ENCODE measurements around the gene RPRD2. TPM values are rescaled to one million over a fixed set of nuclear protein-coding genes. Genes with fewer than 3 reads are reported as not detected.
A peak's percentile ranks its signal among the peaks of the same experiment; 100 is the strongest.

Gene RPRD2
- total RNA-seq, 6 donors from 2014 or later, result 14.6 to 29.8 (median 26.3) TPM

DNA sequence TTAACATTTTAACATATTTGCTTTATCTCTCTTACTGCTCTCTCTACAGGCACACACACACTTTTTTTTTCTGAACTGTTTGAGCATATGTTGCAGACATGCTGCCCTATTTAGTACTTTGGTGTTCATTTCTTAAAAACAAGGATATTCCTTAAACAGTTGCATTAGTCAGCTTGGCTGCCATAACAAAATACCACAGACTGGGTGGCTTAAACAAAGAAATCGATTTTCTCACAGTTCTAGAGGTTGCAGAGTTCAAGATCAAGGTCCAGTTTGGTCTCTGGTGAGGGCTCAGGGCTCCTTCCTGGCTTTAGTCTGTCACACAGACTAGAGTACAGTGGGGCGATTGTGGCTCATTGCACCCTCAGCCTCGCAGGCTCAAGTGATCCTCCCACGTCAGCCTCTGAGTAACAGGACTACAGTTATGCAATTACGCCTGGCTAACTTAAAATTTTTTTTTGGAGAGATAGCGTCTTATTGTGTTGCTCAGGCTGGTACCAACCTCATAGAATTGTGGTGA, 46.7 kb downstream of the RPRD2 start:
- Histone ChIP-seq H3K27me3 (no peaks in the 10 kb centered on the region), H3K27ac (peak overlapping the region in 1 of 4 donors; percentile 23), H3K9me3 (no peaks in the 10 kb centered on the region), H3K36me3 (no peaks in the 10 kb centered on the region), H3K4me1 (peaks cover 17 to 34% (median 24%) of the 10 kb centered on the region in 4 donors), H3K4me3 (no peak overlapping the region)
- DNase-seq (no peak), ATAC-seq (ENCODE audit: low FRiP score in 2 of 2) (peak in 1 of 2 donors; percentile 73)
- 63 to 65% methylated on average over 6 of the region's 6 CpGs for WGBS, 2 donors
- TF ChIP-seq POLR2AphosphoS5 (IDR thresholded peaks at IDR 0.05) (no peak), EP300 (IDR thresholded peaks at IDR 0.05) (no peak)

DNA sequence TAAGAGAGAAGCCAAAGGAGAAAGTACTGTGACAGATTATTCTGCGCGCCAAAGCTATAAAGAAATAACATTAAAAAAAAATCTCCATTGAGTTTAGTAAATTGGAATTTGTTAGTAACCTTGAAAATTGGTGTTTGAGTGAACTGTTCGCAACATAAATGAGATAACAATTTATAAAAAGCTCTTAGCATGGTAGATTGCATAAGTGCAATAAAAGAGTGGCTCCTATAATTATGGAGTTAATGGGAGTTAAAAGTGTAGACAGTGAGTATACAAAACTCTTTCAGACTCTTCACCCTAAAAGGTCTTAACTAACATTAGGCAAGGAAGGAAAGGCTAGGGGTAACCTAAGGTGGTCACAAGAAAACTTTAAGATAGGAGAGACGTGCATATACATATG, 50.6 kb downstream of the RPRD2 start:
- Histone ChIP-seq H3K4me1 (peaks cover 10 to 16% (median 12%) of the 10 kb centered on the region in 4 donors), H3K4me3 (no peak overlapping the region), H3K27me3 (no peaks in the 10 kb centered on the region), H3K9me3 (no peaks in the 10 kb centered on the region), H3K27ac (no peak overlapping the region), H3K36me3 (peaks cover 0 to 15% (median 7%) of the 10 kb centered on the region in 4 donors)
- 87 to 97% methylated on average over 4 of the region's 4 CpGs for WGBS, 2 donors
- no peak for ATAC-seq (ENCODE audit: low FRiP score in 2 of 2)
- TF ChIP-seq, protein P1, sequence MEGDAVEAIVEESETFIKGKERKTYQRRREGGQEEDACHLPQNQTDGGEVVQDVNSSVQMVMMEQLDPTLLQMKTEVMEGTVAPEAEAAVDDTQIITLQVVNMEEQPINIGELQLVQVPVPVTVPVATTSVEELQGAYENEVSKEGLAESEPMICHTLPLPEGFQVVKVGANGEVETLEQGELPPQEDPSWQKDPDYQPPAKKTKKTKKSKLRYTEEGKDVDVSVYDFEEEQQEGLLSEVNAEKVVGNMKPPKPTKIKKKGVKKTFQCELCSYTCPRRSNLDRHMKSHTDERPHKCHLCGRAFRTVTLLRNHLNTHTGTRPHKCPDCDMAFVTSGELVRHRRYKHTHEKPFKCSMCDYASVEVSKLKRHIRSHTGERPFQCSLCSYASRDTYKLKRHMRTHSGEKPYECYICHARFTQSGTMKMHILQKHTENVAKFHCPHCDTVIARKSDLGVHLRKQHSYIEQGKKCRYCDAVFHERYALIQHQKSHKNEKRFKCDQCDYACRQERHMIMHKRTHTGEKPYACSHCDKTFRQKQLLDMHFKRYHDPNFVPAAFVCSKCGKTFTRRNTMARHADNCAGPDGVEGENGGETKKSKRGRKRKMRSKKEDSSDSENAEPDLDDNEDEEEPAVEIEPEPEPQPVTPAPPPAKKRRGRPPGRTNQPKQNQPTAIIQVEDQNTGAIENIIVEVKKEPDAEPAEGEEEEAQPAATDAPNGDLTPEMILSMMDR (IDR thresholded peaks at IDR 0.05), result no peak
- TF ChIP-seq EP300 (IDR thresholded peaks at IDR 0.05) (no peak), POLR2AphosphoS5 (IDR thresholded peaks at IDR 0.05) (no peak), POLR2A (IDR thresholded peaks at IDR 0.05) (no peak)
- no peak for DNase-seq

DNA sequence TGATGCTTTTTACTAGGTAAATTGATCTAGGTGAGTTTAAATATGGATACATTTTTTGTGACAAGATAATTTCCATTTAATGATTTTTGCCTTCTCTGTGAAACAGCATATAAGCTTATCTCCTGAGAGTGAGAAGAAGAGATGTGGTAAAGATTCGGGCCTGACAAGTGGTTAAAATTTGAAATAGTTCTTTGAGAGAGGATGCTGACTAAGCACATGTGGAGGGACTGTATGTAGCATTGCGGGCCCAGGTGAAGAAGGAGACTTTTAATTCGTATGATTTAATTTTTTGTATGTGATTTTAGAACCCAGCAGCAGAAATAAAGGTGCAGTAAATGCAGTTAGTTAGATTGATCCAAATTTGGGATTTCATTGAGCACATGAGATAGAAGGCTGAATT, 51.9 kb downstream of the RPRD2 start:
- H3K27me3 ChIP-seq, result no peaks in the 10 kb centered on the region
- 87% methylated on average over 3 of the region's 3 CpGs for WGBS, 2 donors
- DNase-seq (no peak), ATAC-seq (ENCODE audit: low FRiP score in 2 of 2) (no peak)
- peaks cover under 1 to 10% (median 2%) of the 10 kb centered on the region in 4 donors for H3K4me1 ChIP-seq
- TF ChIP-seq, protein P1 (IDR thresholded peaks at IDR 0.05), result no peak
- TF ChIP-seq POLR2AphosphoS5 (IDR thresholded peaks at IDR 0.05), result no peak
- no peak for TF ChIP-seq EP300 (IDR thresholded peaks at IDR 0.05)
- no peak for TF ChIP-seq POLR2A (IDR thresholded peaks at IDR 0.05)
- H3K9me3 ChIP-seq, result no peaks in the 10 kb centered on the region
- H3K27ac ChIP-seq, result no peak overlapping the region
- no peak overlapping the region for H3K4me3 ChIP-seq
- peaks cover 0 to 23% (median 13%) of the 10 kb centered on the region in 4 donors for H3K36me3 ChIP-seq

DNA sequence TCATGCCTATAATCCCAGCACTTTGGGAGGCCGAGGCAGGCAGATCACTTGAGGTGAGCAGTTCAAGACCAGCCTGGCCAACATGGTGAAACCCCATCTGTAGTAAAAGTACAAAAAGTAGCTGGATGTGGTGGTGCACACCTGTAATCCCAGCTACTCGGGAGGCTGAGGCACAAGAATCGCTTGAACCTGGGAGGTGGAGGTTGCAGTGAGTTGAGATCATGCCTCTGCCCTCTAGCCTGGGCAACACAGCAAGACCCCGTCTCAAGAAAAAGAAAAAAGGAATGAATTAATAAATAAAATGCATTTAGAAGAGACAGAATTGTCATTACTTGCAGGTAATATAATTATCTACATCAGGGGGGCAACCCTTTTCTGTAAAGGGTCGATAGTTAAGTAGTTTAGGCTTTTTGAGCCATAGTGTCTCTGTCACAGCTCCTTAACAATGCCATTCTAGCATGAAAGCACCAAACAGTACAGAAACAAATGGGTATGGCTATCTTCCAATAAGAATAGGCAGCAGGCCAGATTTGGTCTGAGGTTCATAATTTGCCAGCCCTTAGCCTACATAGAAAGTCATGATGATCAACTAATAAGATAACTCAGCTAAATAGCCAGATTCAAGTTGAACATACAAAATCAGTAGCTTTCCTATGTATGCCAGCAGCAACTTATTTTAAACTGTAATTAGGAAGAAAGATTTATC, 56.8 kb downstream of the RPRD2 start:
- TF ChIP-seq POLR2A (IDR thresholded peaks at IDR 0.05), result no peak
- TF ChIP-seq, protein P1 (IDR thresholded peaks at IDR 0.05), result no peak
- no peak for TF ChIP-seq EP300 (IDR thresholded peaks at IDR 0.05)
- TF ChIP-seq POLR2AphosphoS5 (IDR thresholded peaks at IDR 0.05), result no peak
- WGBS, 2 donors, result 82 to 83% methylated on average over 5 of the region's 5 CpGs
- DNase-seq, result no peak

DNA sequence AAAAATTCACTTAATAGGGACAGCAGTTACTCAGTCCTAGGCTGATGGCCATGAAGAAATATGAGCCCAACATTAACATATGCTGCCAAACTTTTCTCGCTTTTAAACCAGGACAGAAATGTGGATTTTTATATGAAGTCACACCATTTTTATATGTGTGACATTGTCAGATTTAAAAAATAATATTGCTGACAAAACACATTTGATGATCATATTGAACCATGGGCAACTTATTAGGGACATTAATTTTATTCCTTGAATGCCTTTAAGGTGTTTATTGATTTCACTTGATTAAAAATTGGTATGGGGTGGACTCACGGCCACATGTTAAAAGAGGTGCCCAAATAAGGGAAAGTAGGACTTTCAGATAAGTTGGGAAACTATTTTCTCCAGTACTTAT, 58.6 kb downstream of the RPRD2 start:
- no peak overlapping the region for H3K27ac ChIP-seq
- no peak for DNase-seq
- TF ChIP-seq EP300 (IDR thresholded peaks at IDR 0.05), result no peak
- TF ChIP-seq, protein P1 (IDR thresholded peaks at IDR 0.05), result no peak
- no peak for TF ChIP-seq POLR2A (IDR thresholded peaks at IDR 0.05)
- TF ChIP-seq POLR2AphosphoS5 (IDR thresholded peaks at IDR 0.05), result no peak
- H3K4me1 ChIP-seq, result peaks cover 0 to 6% (median 0%) of the 10 kb centered on the region in 4 donors
- H3K9me3 ChIP-seq, result no peaks in the 10 kb centered on the region
- WGBS, 2 donors, result 94 to 96% methylated on average over 2 of the region's 2 CpGs
- H3K36me3 ChIP-seq, result peaks cover 0 to 26% (median 13%) of the 10 kb centered on the region in 4 donors
- no peak for ATAC-seq (ENCODE audit: low FRiP score in 2 of 2)
- no peaks in the 10 kb centered on the region for H3K27me3 ChIP-seq
- no peak overlapping the region for H3K4me3 ChIP-seq

More for the DNA sequence above, 56.8 kb downstream of the RPRD2 start:
- no peaks in the 10 kb centered on the region for H3K27me3 ChIP-seq
- no peaks in the 10 kb centered on the region for H3K9me3 ChIP-seq
- H3K36me3 ChIP-seq, result peaks cover 0 to 26% (median 13%) of the 10 kb centered on the region in 4 donors
- no peak for ATAC-seq (ENCODE audit: low FRiP score in 2 of 2)
- no peak overlapping the region for H3K27ac ChIP-seq
- peaks cover 0 to 6% (median 0%) of the 10 kb centered on the region in 4 donors for H3K4me1 ChIP-seq
- H3K4me3 ChIP-seq, result no peak overlapping the region
